Mammary epithelial cell (primary cell): ENCODE results near the gene KCP.

ENCODE experiments used
- EZH2 ChIP-seq: IDR thresholded peaks from 2 replicates; pipeline ENCODE4 v1.6.1; 2012; ENCODE audit warnings: low read length, inconsistent platforms, borderline replicate concordance
- TF ChIP-seq, protein P1 (sequence below), 2 donors: IDR thresholded peaks in 1 of 2; conservative IDR thresholded peaks in 1 of 2; 2 replicates each; pipeline ENCODE4 v1.5.1; 2011 to 2012; ENCODE audit warnings: inconsistent platforms in 2 of 2, low read length in 2 of 2, mild to moderate bottlenecking in 2 of 2, control low read depth in 1 of 2, low read depth in 1 of 2; ENCODE audit not compliant: insufficient read depth in 1 of 2; ENCODE audit errors: extremely low read depth in 1 of 2

DNA sequence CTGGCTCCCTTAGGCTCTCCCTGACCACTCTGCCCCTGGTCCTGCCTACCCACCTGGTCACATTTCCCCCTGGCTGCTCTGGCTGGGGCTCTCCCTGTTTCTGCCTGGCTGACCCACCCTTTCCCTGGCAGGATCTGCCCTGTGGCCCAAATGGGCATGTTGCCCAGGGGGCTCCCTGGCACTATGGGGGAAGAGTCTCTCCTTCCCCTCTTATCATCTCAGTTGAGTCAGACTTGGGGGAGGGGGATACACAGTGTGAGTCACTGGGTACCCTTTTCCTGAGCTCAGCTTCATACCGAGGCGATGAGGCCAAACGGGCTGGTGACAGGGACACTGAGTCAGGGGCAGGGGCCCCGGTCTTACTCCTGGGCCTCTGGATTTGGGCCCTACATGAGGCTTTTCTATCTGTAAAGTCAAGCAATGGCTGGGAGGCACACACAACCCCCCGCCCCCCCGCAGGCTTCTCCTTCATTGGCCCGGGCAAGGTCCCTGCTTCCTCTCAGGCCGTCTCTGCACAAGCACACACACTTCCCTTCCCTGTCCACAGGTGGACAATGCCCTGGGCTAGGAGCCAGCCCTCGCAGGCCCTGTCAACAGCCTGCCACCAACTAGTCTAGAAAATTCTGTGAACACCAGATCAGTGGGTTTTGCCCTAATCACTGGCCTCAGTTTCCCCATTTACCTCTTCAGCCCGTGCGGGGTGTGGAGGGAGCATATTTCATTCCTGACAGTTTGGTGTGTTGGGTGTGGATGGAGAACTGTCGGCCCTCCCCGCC, 80.9 kb downstream of the KCP start:
- no peak for TF ChIP-seq EZH2
- TF ChIP-seq, protein P1, sequence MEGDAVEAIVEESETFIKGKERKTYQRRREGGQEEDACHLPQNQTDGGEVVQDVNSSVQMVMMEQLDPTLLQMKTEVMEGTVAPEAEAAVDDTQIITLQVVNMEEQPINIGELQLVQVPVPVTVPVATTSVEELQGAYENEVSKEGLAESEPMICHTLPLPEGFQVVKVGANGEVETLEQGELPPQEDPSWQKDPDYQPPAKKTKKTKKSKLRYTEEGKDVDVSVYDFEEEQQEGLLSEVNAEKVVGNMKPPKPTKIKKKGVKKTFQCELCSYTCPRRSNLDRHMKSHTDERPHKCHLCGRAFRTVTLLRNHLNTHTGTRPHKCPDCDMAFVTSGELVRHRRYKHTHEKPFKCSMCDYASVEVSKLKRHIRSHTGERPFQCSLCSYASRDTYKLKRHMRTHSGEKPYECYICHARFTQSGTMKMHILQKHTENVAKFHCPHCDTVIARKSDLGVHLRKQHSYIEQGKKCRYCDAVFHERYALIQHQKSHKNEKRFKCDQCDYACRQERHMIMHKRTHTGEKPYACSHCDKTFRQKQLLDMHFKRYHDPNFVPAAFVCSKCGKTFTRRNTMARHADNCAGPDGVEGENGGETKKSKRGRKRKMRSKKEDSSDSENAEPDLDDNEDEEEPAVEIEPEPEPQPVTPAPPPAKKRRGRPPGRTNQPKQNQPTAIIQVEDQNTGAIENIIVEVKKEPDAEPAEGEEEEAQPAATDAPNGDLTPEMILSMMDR (conservative IDR thresholded peaks at IDR 0.05 in 1 of 2, IDR thresholded peaks at IDR 0.05 in 1 of 2; ENCODE audit: extremely low read depth in 1 of 2, insufficient read depth in 1 of 2, low read depth in 1 of 2, low read length in 2 of 2): no peak
